Endothelial cell of umbilical vein (primary cell): ENCODE measurements around the gene GRID2. TPM values are rescaled to one million over a fixed set of nuclear protein-coding genes. Genes with fewer than 3 reads are reported as not detected.

Experiments used
- BruUV-seq: library from RNA; stranded (reverse); fragments of 400-500 nt; replicated peaks from 2 replicates; lab custom pipeline; 2021; lab: Mats Ljungman, UMichigan
- CTCF ChIA-PET: fragments of 300-600, 350-600 bp; sonication (Branson Sonifier 250); formaldehyde crosslinking; loops from one replicate; lab custom pipeline; 2021; ENCODE audit warnings: antibody characterized with exemption, inconsistent platforms; lab: Charles Lee
- POLR2A ChIA-PET: fragments of 300-600, 350-600 bp; sonication (Branson Sonifier 250); formaldehyde crosslinking; loops from one replicate; lab custom pipeline; 2021; ENCODE audit warnings: antibody characterized with exemption, inconsistent platforms; lab: Charles Lee
- DNase-seq: peaks from one replicate; pipeline ENCODE4 v3.0.0-alpha.2; 2011; ENCODE audit warnings: low read depth, low spot score
- FAIRE-seq: peaks from 2 replicates; lab custom pipeline; 2011; peaks lifted over from hg19 to GRCh38; lab: Jason Lieb, UNC
- H2AFZ ChIP-seq: 2 replicates; pipeline ENCODE4 v1.6.0; 2012; ENCODE audit warnings: low read depth, low read length, control low read depth, inconsistent platforms
- H3K27ac ChIP-seq: 2 replicates; pipeline ENCODE4 v1.5.1; 2011; ENCODE audit warnings: low read depth, mild to moderate bottlenecking, control low read depth, low read length, moderate library complexity; ENCODE audit not compliant: insufficient read depth
- H3K27me3 ChIP-seq, 2 experiments: 2 replicates each; pipeline versions ENCODE4 v1.6.0 to v1.6.1; 2011; ENCODE audit warnings: low read length in 2 of 2, mixed read lengths in 1 of 2; ENCODE audit not compliant: control insufficient read depth in 2 of 2, insufficient read depth in 2 of 2
- H3K36me3 ChIP-seq, 2 experiments: 2 replicates in 1 of 2; 3 replicates in 1 of 2; pipeline ENCODE4 v1.5.1; 2011; ENCODE audit warnings: low read length in 2 of 2, mild to moderate bottlenecking in 1 of 2, moderate library complexity in 1 of 2; ENCODE audit not compliant: control insufficient read depth in 2 of 2, insufficient read depth in 2 of 2; ENCODE audit errors: extremely low read depth in 1 of 2
- H3K4me1 ChIP-seq: 3 replicates; pipeline ENCODE4 v1.5.1; 2011; ENCODE audit warnings: mild to moderate bottlenecking, low read length; ENCODE audit not compliant: control insufficient read depth, insufficient read depth; ENCODE audit errors: extremely low read depth
- H3K4me2 ChIP-seq: 2 replicates; pipeline ENCODE4 v1.6.1; 2011; ENCODE audit warnings: low read length, control low read depth, mixed read lengths; ENCODE audit not compliant: insufficient read depth
- H3K4me3 ChIP-seq, 3 experiments: fragments of 200-600 bp in 1 of 3; sonication (generic), shearing (Covaris generic) in 1 of 3; replicated peaks in 1 of 3; 2 replicates each; pipeline ENCODE4 v1.5.1; 2011 to 2016; ENCODE audit warnings: control low read depth in 3 of 3, low read length in 3 of 3, mild to moderate bottlenecking in 2 of 3, inconsistent platforms in 1 of 3, low read depth in 1 of 3, moderate library complexity in 1 of 3; ENCODE audit not compliant: insufficient read depth in 1 of 3
- H3K79me2 ChIP-seq: 2 replicates; pipeline ENCODE4 v1.6.0; 2012; ENCODE audit warnings: low read length, inconsistent platforms; ENCODE audit not compliant: control insufficient read depth, insufficient read depth
- H3K9ac ChIP-seq: replicated peaks from 2 replicates; pipeline ENCODE3; 2011; ENCODE audit warnings: low read length, control low read depth; ENCODE audit not compliant: insufficient read depth; ENCODE audit errors: extremely low read depth
- H3K9me1 ChIP-seq: replicated peaks from 3 replicates; pipeline ENCODE4 v1.6.0; 2011; ENCODE audit warnings: mild to moderate bottlenecking, low read length; ENCODE audit not compliant: control insufficient read depth, insufficient read depth; ENCODE audit errors: extremely low read depth
- H3K9me3 ChIP-seq: replicated peaks from 2 replicates; pipeline ENCODE4 v1.5.1; 2012; ENCODE audit warnings: low read length, inconsistent platforms; ENCODE audit not compliant: control insufficient read depth, insufficient read depth
- H4K20me1 ChIP-seq: replicated peaks from 2 replicates; pipeline ENCODE3; 2011; ENCODE audit warnings: mild to moderate bottlenecking, low read length; ENCODE audit not compliant: control insufficient read depth, insufficient read depth; ENCODE audit errors: extremely low read depth
- EZH2 ChIP-seq: IDR thresholded peaks from 2 replicates; pipeline ENCODE4 v1.6.1; 2012; ENCODE audit warnings: borderline replicate concordance, low read depth, mild to moderate bottlenecking, moderate library complexity, low read length, inconsistent platforms; ENCODE audit not compliant: severe bottlenecking
- FOS ChIP-seq: IDR thresholded peaks from 2 replicates; pipeline ENCODE4 v1.6.1; 2011; ENCODE audit warnings: mild to moderate bottlenecking, low read length, moderate library complexity, borderline replicate concordance; ENCODE audit not compliant: insufficient read depth
- GATA2 ChIP-seq: IDR thresholded peaks from 2 replicates; pipeline ENCODE4 v1.7.0; 2011; ENCODE audit warnings: low read depth, mild to moderate bottlenecking, moderate library complexity, mixed read lengths, low read length; ENCODE audit not compliant: insufficient read length, insufficient read depth
- JUN ChIP-seq: IDR thresholded peaks from 2 replicates; pipeline ENCODE4 v1.6.1; 2011; ENCODE audit warnings: borderline replicate concordance, low read depth; ENCODE audit not compliant: insufficient read length, insufficient read depth
- MYC ChIP-seq: IDR thresholded peaks from one replicate; pipeline ENCODE4 v1.6.1; 2011; ENCODE audit warnings: mild to moderate bottlenecking, low read depth, low read length
- POLR2A ChIP-seq: IDR thresholded peaks from 2 replicates; pipeline ENCODE4 v1.6.1; 2012; ENCODE audit warnings: low read depth, mild to moderate bottlenecking, control low read depth, low read length
- POLR2AphosphoS5 ChIP-seq: IDR thresholded peaks from 2 replicates; pipeline ENCODE4 v1.6.1; 2012; ENCODE audit warnings: low read depth, mild to moderate bottlenecking, control low read depth, low read length, moderate library complexity; ENCODE audit not compliant: insufficient read depth
- dilution Hi-C: fragments of 300-500 bp; cut with MboI; formaldehyde crosslinking; loops from one replicate; pipeline ENCODE4 v1.15.0; 2019; ENCODE audit warnings: low sequenced_read_pairs; ENCODE audit not compliant: extremely low pct_ligation_motif_present
- intact Hi-C: fragments of 100-400 bp; cut with micrococcal nuclease; formaldehyde crosslinking; loops from one replicate; pipeline ENCODE4 v1.10.0; 2022
- polyA plus RNA-seq, 4 experiments: library from polyadenylated mRNA; depleted of rRNA in 3 of 4; stranded (reverse) in 3 of 4; unstranded in 1 of 4; fragments of >200 nt; gene quantifications; 2 replicates each; pipeline versions ENCODE4 v1.2.1 to v1.2.3, GENCODE V29; 2011 to 2012; ENCODE audit warnings: missing spikeins in 1 of 4
- total RNA-seq: library from RNA; stranded (reverse); gene quantifications from 2 replicates; pipeline ENCODE4 v1.2.3, GENCODE V29; 2021
- TF ChIP-seq, protein P1 (sequence below), 2 donors: IDR thresholded peaks; 1 replicate in 1 of 2; 2 replicates in 1 of 2; pipeline ENCODE4 v1.5.1; 2011; ENCODE audit warnings: low read length in 2 of 2, mild to moderate bottlenecking in 2 of 2, moderate library complexity in 2 of 2, control low read depth in 1 of 2, inconsistent platforms in 1 of 2, low read depth in 1 of 2; ENCODE audit not compliant: insufficient read depth in 1 of 2; ENCODE audit errors: extremely low read depth in 1 of 2
- TF ChIP-seq, protein P2 (sequence below): IDR thresholded peaks from 2 replicates; pipeline ENCODE4 v1.6.1; 2011; ENCODE audit not compliant: insufficient read depth, insufficient read length

Gene GRID2
- total and polyA plus RNA-seq, 2 donors (not counting 3 experiments of a cell fraction or from before 2014, with no cell fraction given), result not detected

DNA sequence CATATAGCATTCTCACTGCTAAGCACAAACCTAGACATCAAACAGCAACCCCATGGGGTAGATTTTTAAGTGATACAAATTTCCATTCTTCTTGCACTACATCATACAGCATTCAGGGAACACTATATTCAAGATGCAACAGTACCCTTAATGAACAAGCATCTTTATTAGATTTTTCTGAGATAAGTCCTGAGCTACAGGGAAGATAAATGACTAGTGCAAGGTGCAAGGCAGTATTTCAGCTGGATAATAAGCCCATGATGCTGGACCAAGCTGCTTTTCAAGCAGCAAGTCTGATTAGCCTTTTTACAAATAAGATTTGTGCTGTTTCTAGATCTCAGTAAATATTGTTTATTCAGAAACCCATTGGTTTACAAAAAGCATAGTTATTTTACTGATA lies 1332.2 kb downstream of the GRID2 start:
- ChIA-PET POLR2A (no interaction called here), CTCF (no interaction called here)
- H3K9ac ChIP-seq, result no peak overlapping the region
- TF ChIP-seq, protein P1, sequence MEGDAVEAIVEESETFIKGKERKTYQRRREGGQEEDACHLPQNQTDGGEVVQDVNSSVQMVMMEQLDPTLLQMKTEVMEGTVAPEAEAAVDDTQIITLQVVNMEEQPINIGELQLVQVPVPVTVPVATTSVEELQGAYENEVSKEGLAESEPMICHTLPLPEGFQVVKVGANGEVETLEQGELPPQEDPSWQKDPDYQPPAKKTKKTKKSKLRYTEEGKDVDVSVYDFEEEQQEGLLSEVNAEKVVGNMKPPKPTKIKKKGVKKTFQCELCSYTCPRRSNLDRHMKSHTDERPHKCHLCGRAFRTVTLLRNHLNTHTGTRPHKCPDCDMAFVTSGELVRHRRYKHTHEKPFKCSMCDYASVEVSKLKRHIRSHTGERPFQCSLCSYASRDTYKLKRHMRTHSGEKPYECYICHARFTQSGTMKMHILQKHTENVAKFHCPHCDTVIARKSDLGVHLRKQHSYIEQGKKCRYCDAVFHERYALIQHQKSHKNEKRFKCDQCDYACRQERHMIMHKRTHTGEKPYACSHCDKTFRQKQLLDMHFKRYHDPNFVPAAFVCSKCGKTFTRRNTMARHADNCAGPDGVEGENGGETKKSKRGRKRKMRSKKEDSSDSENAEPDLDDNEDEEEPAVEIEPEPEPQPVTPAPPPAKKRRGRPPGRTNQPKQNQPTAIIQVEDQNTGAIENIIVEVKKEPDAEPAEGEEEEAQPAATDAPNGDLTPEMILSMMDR (IDR thresholded peaks at IDR 0.05; ENCODE audit: extremely low read depth in 1 of 2, insufficient read depth in 1 of 2, low read depth in 1 of 2, low read length in 2 of 2), result no peak
- TF ChIP-seq, protein P2, sequence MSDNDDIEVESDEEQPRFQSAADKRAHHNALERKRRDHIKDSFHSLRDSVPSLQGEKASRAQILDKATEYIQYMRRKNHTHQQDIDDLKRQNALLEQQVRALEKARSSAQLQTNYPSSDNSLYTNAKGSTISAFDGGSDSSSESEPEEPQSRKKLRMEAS, result no peak
- TF ChIP-seq FOS (no peak), MYC (no peak), EZH2 (no peak), POLR2A (no peak), GATA2 (no peak), POLR2AphosphoS5 (no peak), JUN (no peak)
- H3K36me3 ChIP-seq, result no peaks in the 10 kb centered on the region
- no peaks in the 10 kb centered on the region for H3K9me1 ChIP-seq
- no peaks in the 10 kb centered on the region for H4K20me1 ChIP-seq
- no peak overlapping the region for H3K27ac ChIP-seq
- FAIRE-seq (no peak), DNase-seq (no peak)
- no peaks in the 10 kb centered on the region for H3K27me3 ChIP-seq
- no peak overlapping the region for H3K4me3 ChIP-seq
- dilution Hi-C loops (no loop called here), intact Hi-C loops (no loop called here)
- no peak overlapping the region for H2AFZ ChIP-seq
- H3K4me2 ChIP-seq, result no peak overlapping the region
- no peaks in the 10 kb centered on the region for H3K4me1 ChIP-seq
- no TSS peak for BruUV-seq
- no peaks in the 10 kb centered on the region for H3K79me2 ChIP-seq
- no peaks in the 10 kb centered on the region for H3K9me3 ChIP-seq
